A673 (cell line): ENCODE data around the gene PCCA.

Experiments used
- CTCF ChIP-seq: fragments of 300-800, 200-600 bp; sonication (generic); conservative IDR thresholded peaks from 2 replicates; pipeline ENCODE4 v1.5.1; 2017; ENCODE audit warnings: low read depth, mild to moderate bottlenecking, antibody characterized with exemption, low read length, moderate library complexity, mixed read lengths
- EZH2 ChIP-seq: fragments of 200-600 bp; sonication (generic); IDR thresholded peaks from 2 replicates; pipeline ENCODE4 v1.6.1; 2017; ENCODE audit warnings: borderline replicate concordance, low read depth, mild to moderate bottlenecking, mixed read lengths, antibody characterized with exemption, low read length; ENCODE audit not compliant: poor library complexity, severe bottlenecking

- TF ChIP-seq EZH2, result no peak
- TF ChIP-seq CTCF, result no peak
Measured at GRCh38 chr13:100176801-100177400, 88.0 kb downstream of the PCCA start.
